Measurements from ENCODE around the gene CARNS1.

CARNS1 gene

GRCh38 chr11:67415501-67416304, at the start of gene CARNS1:
Gene CARNS1, plus strand, starts transcription at chr11:67415678. Its CDS starts 522 bp downstream, at chr11:67416200.
- DNase-seq = peak in 1 of 2 experiments; percentile 41

GRCh38 chr11:67365736-67366444, 49.6 kb upstream of the CARNS1 start:
- DNase-seq = no peak

GRCh38 chr11:67366546-67366945, 48.9 kb upstream of the CARNS1 start:
- DNase-seq = no peak

- no peak for DNase-seq
Measured at GRCh38 chr11:67366961-67367760, 48.3 kb upstream of the CARNS1 start.

GRCh38 chr11:67367761-67368227, 47.7 kb upstream of the CARNS1 start:
- no peak for DNase-seq

GRCh38 chr11:67368621-67369020, 46.9 kb upstream of the CARNS1 start:
- peak; percentile 62 to 65 for DNase-seq

GRCh38 chr11:67369275-67369674, 46.2 kb upstream of the CARNS1 start:
- no peak for DNase-seq

- peak in 1 of 2 experiments; percentile 24 for DNase-seq
Measured at GRCh38 chr11:67369801-67370284, 45.6 kb upstream of the CARNS1 start.

GRCh38 chr11:67370351-67371076, 45.0 kb upstream of the CARNS1 start:
- no peak for DNase-seq

- DNase-seq = peak in 1 of 2 experiments; percentile 55
Measured at GRCh38 chr11:67371189-67371910, 44.1 kb upstream of the CARNS1 start.

- DNase-seq = peak in 1 of 2 experiments; percentile 22
Measured at GRCh38 chr11:67371911-67372320, 43.6 kb upstream of the CARNS1 start.

GRCh38 chr11:67372321-67372992, 43.0 kb upstream of the CARNS1 start:
- no peak for DNase-seq

GRCh38 chr11:67372993-67373647, 42.4 kb upstream of the CARNS1 start, which contains the start of gene CLCF1:
Gene CLCF1, minus strand, starts transcription at chr11:67373598. Its CDS starts 59 bp downstream, at chr11:67373539.
- peak; percentile 38 to 50 for DNase-seq

GRCh38 chr11:67373648-67374570, 41.6 kb upstream of the CARNS1 start:
- peak; percentile 59 to 63 for DNase-seq

- peak in 1 of 2 experiments; percentile 23 for DNase-seq
Measured at GRCh38 chr11:67374571-67375281, 40.8 kb upstream of the CARNS1 start.

- DNase-seq = no peak
Measured at GRCh38 chr11:67375320-67376055, 40.0 kb upstream of the CARNS1 start.

GRCh38 chr11:67376063-67376820, 39.2 kb upstream of the CARNS1 start:
- DNase-seq = no peak
